22Rv1 (cell line): ENCODE results near the gene PNCK.
"Not testable (repeated sequence)": the region's sequence is repeated elsewhere in the genome, so short reads cannot be mapped to it uniquely, and the experiment has no call there.

Experiments used
- CTCF ChIP-seq: fragments of 450-650 bp; IDR thresholded peaks from 2 replicates; pipeline ENCODE4 v1.5.1; 2017; ENCODE audit warnings: mild to moderate bottlenecking
- ZFX ChIP-seq: fragments of 450-650 bp; IDR thresholded peaks from 2 replicates; pipeline ENCODE4 v1.6.1; 2017; ENCODE audit warnings: antibody characterized with exemption, borderline replicate concordance

- TF ChIP-seq CTCF, ZFX: not testable (repeated sequence)
These were observed 22.9 kb upstream of the PNCK start for GRCh38 chrX:153696538-153696937.
